ENCODE data around the gene SERINC1.
"Not testable (repeated sequence)": the region's sequence is repeated elsewhere in the genome, so short reads cannot be mapped to it uniquely, and the experiment has no call there.

SERINC1 gene

GRCh38 chr6:122458087-122458486, 13.5 kb downstream of the SERINC1 start:
- DNase-seq (ENCODE audit: low read depth) = no peak
- no peak overlapping the region for H3K4me3 ChIP-seq (ENCODE audit: low read length)
- no peak for TF ChIP-seq CTCF (conservative IDR thresholded peaks at IDR 0.05; ENCODE audit: low read depth, low read length)

- H3K4me3 ChIP-seq (ENCODE audit: low read length); DNase-seq (ENCODE audit: low read depth): not testable (repeated sequence)
Measured at GRCh38 chr6:122455116-122455515, 16.5 kb downstream of the SERINC1 start.

GRCh38 chr6:122454673-122455072, 16.9 kb downstream of the SERINC1 start:
- no peak overlapping the region for H3K4me3 ChIP-seq (ENCODE audit: low read length)
- DNase-seq (ENCODE audit: low read depth) = no peak
- no peak for TF ChIP-seq CTCF (conservative IDR thresholded peaks at IDR 0.05; ENCODE audit: low read depth, low read length)

DNA sequence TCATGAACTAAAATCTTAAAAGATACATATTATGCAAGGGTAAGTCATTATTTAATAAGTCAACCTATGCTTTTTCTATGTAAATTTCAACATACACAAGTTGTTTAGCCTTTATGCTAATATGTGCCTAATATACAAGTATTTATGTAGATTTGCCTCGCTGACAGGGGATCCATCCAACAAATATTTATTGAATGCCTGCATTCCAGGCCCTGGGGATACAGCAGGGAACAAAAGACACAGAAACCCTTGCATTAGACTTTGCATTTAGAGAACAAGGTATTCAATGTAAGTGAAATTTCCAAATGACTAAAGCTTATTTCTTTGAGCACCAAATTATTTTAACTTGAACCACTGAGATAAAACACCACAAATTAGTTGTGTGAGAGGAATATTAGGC, 19.1 kb downstream of the SERINC1 start:
- no peak overlapping the region for H3K4me3 ChIP-seq (ENCODE audit: low read length)
- DNase-seq (ENCODE audit: low read depth) = no peak
- TF ChIP-seq CTCF (conservative IDR thresholded peaks at IDR 0.05; ENCODE audit: low read depth, low read length) = no peak

DNA sequence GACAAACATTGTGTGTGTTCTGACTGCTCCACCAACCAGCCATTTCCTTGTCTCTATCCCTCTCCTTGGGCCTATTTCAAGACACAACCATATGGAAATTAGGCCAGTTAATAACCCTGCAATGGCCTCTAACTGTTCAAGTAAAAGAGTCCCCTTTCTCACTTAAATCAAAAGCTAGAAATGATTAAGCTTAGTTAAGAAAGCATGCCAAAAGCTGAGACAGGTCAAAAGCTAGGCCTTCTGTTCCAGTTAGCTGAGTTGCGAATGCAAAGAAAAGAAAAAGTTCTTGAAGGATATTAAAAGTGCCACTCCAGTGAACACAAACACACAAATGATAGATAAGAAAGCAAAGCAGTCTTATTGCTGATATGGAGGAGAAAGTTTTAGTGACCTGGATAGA, 22.5 kb downstream of the SERINC1 start:
- TF ChIP-seq CTCF (conservative IDR thresholded peaks at IDR 0.05; ENCODE audit: low read depth, low read length) = no peak
- H3K4me3 ChIP-seq (ENCODE audit: low read length) = no peak overlapping the region
- DNase-seq (ENCODE audit: low read depth) = no peak

DNA sequence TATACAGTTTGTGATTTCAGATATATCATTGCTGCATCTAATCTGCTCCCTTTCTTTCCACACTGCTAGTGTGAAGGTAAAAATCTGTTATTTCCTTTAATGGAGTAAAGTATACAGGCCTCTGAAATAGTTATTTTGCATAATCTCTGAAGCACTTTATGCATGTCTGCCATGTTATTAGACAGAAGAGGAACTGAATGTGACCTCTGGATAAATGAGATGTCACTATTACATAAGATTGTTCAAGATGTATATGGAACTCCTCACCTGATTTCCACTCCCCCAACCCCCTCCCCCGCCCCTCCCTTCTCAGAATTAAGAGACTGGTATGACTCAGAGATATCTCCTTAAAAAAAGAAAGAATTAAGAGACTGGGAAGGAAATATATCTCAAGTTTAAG, 26.3 kb downstream of the SERINC1 start:
- H3K4me3 ChIP-seq (ENCODE audit: low read length) = no peak overlapping the region
- no peak for DNase-seq (ENCODE audit: low read depth)
- no peak for TF ChIP-seq CTCF (conservative IDR thresholded peaks at IDR 0.05; ENCODE audit: low read depth, low read length)

DNA sequence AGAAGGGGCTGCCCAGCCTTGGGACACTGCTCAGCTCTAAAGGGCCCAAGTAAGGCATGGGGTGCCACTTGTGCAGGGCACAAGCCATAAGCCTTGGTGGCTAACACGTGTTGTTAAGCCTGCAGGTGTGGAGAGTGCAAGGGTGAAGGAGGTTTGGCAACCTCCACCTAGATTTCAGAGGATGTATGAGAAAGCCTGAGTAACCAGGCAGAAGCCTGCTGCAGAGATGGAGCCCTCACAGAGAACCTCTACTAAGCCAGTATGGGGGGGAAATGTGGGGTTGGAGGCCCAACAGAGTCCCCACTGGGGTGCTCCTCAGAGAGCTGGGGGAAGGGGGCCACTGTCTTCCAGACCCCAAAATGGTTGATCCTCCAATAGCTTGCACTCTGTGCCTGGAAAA, 32.6 kb downstream of the SERINC1 start:
- no peak for TF ChIP-seq CTCF (conservative IDR thresholded peaks at IDR 0.05; ENCODE audit: low read depth, low read length)
- no peak for DNase-seq (ENCODE audit: low read depth)
- H3K4me3 ChIP-seq (ENCODE audit: low read length) = no peak overlapping the region

DNA sequence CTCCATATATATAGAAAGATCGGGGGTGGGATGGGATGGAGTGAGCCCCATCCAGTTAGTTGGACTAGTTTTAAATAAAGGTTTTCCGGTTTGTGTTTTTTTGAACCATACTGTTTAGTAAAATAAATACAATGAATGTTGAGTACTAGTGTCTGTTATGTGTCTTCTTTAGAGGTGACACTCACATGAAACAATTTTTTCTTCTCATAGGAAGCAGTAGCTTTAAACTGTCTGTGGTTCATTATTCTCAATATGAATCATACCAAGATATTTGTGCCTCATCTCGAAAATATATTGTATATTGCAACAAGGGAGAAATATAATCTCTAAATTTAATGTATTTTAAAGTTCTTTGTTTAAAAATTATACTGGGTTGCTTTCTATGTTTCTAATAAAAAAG, 38.8 kb downstream of the SERINC1 start:
- no peak for TF ChIP-seq CTCF (conservative IDR thresholded peaks at IDR 0.05; ENCODE audit: low read depth, low read length)
- H3K4me3 ChIP-seq (ENCODE audit: low read length) = no peak overlapping the region
- DNase-seq (ENCODE audit: low read depth) = no peak
